GM19468 (cell line): Measurements from ENCODE around the gene LRG1.
"Not testable (repeated sequence)": the region's sequence is repeated elsewhere in the genome, so short reads cannot be mapped to it uniquely, and the experiment has no call there.

ENCODE experiments used
- ATAC-seq: cut with Tn5 transposase; IDR thresholded peaks from one replicate; pipeline ENCODE4 v1.9.1; 2021; ENCODE audit warnings: mild to moderate bottlenecking, moderate library complexity, moderate number of reproducible peaks; ENCODE audit not compliant: unreplicated experiment; ENCODE audit errors: extremely low read depth

The LRG1 gene

GRCh38 chr19:4576016-4576933, 36.4 kb upstream of the LRG1 start:
- no peak for ATAC-seq

GRCh38 chr19:4575267-4576015, 35.6 kb upstream of the LRG1 start:
- ATAC-seq: no peak

DNA sequence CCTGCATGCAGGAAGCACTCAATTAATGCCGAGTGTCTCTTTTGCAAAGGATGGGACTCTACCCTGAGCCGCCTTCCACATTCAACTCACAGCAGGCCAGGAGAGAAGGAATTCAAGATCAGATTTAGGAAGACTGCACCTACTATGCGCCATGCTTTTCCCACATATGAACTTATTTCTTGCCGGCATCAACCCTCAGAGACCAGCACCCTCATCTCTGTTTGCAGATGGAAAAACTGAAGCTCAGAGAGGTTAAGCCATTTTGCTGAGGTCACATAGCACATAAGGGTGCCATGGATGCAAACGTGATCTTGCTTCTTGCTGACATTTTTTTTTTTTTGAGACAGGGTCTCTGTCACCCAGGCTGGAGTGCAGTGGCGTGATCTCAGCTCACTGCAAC, 33.8 kb upstream of the LRG1 start:
- ATAC-seq: no peak

DNA sequence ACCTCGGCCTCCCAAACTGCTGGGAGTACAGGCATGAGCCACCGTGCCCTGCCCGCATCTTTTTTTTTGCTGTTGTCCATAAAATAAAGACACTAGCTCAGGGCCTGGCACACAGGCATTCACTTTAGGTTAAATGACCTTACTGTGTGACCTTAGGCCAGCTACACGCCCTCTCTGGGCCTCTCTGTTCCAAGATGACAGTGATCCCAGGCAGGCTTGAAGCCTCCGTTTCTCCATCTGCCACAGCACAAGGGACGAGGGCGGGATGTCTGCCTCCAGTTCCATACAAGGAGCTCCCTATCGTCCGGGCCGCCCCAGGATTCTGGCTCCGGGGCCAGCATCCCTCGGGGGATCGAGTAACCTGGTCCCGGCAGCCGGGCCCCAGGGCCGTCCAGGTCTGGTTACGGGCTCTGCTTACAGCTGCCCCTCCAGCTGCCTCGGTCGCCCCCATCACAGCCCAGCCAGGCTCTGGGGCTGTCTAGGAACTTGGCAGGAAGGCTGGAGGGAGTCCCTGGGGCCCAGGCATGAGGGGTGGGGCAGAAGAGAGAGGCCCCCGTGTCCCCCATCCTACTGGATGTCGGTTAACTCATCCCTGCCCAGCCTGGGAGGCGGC, 31.6 kb upstream of the LRG1 start:
- ATAC-seq: no peak

DNA sequence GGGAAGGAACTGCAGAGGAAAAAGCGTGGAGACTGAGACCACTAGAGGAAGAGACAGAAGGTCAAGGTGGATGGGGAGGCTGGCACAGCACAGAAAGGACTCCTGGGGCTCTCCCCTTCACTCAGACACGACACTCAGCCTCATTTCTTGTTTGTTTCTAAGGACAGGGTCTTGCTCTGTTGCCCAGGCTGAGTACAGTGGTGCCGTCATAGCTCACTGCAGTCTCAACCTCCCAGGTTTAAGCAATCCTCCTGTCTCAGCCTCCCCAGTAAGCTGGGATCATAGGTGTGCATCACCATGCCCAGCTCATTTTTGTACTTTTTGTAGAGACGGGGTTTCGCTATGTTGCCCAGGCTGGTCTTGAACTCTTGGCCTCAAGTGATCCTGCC, 31.1 kb upstream of the LRG1 start:
- no peak for ATAC-seq

GRCh38 chr19:4570402-4570801, 30.6 kb upstream of the LRG1 start:
- ATAC-seq: no peak

DNA sequence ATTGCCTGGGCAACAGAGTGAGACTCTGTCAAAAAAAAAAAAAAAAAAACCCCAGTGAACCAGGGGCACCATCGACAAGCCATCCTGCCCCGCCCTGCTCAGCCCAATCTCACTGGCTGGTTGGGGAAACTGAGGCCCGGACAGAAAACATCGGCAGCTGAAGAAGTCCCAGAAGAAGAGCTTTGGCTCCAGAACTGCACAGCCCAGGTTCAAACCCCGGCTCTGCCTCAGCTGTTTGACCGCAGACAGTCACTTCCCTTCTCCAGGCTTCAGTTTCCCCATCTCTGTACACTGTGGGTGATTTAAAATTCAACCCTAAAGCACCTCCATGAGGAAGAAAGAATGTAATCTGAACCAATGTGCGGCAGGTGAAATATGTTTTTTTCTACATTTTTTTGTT, 29.1 kb upstream of the LRG1 start:
- ATAC-seq: no peak

DNA sequence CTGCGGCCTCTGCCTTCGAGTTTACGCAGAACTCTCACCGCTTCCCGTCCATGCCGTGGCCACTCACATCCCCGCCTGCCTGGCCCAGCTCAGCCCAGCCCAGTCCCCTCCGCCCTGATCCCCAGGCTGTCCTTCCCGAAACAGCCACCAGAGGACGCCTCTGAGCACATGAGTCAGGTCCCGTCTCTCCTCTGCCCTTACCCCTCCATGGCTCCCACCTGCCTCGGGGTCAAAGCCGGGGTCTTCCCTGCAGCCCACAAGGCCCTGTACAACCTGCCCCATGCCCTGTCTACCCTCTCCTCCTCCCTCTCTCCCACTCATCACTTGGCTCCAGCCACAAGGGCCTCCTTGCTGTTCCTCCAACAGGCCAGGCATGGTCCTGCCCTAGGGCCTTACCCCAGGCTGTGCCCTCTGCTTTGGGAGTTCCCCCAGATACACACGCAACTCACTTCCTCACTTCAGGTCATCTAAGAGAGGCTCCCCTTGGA, 27.8 kb upstream of the LRG1 start:
- no peak for ATAC-seq

- no peak for ATAC-seq
Observed at GRCh38 chr19:4566402-4567051, 26.7 kb upstream of the LRG1 start.

DNA sequence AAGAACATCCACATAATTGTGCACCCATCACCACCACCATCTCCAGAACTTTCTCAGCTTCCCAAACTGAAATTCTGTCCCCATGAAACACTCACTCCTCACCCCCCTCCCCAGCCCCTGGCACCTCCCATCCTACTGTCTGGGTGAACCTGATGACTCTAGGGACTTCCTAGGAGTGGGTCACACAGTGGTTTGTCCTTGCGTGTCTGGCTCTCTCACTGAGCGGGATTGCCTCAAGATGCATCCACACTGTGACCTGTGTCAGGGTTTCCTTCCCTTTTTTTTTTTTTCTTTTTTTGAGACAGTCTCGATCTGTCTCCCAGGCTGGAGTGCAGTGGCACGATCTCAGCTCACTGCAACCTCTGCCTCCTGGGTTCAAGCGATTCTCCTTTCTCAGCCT, 23.7 kb upstream of the LRG1 start:
- not testable (repeated sequence) for ATAC-seq

- ATAC-seq: not testable (repeated sequence)
Observed at GRCh38 chr19:4562085-4562484, 22.2 kb upstream of the LRG1 start.

GRCh38 chr19:4559569-4559968, 19.7 kb upstream of the LRG1 start, which contains the start of gene SEMA6B:
Gene SEMA6B (minus strand): TSS chr19:4559684. CDS start chr19:4558457, 1,227 bp downstream.
- ATAC-seq: no peak

DNA sequence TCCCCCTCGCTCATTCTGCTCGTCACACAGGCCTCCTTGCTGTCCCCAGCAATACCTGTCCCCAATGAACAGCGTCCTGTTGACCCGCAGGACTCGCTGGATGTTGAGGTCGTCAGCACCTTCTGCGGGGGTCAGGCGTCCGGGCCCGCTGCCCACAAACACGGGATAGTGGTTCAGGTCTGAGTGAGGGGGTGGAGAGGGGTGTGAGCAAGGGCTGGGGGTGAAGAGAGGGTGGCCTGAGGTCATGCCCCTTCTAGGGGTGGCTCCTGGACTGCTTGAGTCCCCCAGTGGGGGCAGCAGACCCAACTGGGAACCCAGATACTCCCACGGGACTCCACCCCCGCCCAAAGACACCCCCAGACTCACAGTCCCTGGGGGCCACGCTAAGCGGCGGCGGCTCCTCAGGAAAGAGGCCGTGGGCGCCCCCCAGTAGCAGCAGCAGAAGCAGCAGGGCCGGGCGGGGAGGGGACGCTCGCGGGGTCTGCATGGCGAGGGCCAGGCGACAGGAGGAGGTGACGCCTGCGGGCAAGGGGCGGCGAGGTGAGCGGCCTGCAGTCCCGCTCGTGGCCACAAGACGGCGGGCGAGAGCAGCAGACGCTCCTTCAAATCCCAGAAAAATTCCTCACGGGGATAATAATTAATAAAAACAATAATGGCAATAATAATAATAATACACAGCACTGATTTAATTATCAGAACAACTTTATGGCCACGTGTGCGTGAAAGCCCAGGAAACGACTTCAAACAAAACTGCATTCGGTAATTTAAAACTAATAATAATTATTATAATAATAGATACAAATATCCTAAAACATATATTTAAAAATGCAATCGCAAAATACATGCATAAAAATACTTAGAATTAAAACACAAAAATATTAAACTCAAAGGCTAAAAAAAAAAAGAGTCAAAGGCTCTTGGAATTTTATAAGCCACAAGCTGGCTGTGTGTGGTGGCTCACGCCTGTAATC, 18.4 kb upstream of the LRG1 start:
- ATAC-seq: no peak

DNA sequence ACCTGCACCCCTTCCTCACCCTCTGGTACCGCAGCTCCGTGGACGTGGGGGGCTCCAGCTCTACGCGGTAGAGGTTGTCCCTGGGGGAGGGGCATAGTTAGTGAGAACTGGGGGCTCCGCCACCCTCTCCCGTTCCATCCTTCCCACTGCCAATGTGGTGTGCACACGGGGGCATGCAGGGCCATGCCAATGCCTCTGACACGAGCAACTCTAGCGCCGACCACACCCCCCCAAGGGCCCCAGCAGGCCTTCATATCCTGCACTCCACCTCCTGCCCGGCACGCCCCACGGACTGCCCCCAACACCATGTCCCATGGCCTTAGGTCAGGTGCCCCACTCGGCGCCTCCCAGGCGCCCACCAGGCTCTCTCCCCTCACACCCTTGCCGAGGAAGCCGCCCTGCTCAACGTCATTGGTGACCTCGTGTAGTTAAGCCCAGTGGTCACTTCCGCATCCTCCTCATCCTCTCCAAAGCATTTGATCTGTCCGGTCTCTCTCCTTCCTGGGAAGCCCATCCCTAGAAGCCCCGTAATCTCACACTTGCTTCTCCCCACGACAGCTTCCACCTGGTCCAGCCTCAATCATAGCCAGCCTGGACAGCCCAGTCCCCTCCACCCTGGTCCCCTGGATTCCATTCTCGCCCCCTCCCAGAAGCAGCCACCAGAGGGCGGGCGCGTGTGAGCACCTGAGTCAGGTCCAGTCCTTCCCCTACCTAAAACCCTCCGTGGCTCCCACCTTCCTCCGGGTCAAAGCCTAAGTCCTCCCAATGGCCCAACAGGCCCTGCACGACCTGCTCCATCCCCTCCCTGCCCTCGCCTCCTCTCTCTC, 17.5 kb upstream of the LRG1 start:
- ATAC-seq: no peak

- ATAC-seq: no peak
Observed at GRCh38 chr19:4556597-4557127, 16.8 kb upstream of the LRG1 start.

GRCh38 chr19:4555657-4556561, 16.1 kb upstream of the LRG1 start:
- ATAC-seq: no peak

- ATAC-seq: no peak
Observed at GRCh38 chr19:4554717-4555116, 14.9 kb upstream of the LRG1 start.
